IMR-90 (cell line): ENCODE data around the gene ATP1A3. TPM values are rescaled to one million over a fixed set of nuclear protein-coding genes. Genes with fewer than 3 reads are reported as not detected.

Experiments
- ATAC-seq: fragments of 200-7000 bp; cut with Tn5 transposase; 2 replicates; pipeline ENCODE4 v1.9.1; 2020; ENCODE audit warnings: low read depth, mild to moderate bottlenecking, moderate library complexity
- BruUV-seq: library from RNA; stranded (reverse); fragments of 400-500 nt; replicated peaks from 2 replicates; lab custom pipeline; 2021; lab: Mats Ljungman, UMichigan
- CTCF ChIA-PET: fragments of 300-600 bp; formaldehyde crosslinking; extraction: SDS; loops from one replicate; lab custom pipeline; 2021; ENCODE audit warnings: antibody characterized with exemption; lab: Yijun Ruan, JAX
- POLR2A ChIA-PET: fragments of 300-600 bp; sonication (Branson Sonifier 250); formaldehyde crosslinking; loops from one replicate; lab custom pipeline; 2022; ENCODE audit warnings: antibody characterized with exemption; ENCODE audit not compliant: unreplicated experiment; lab: Charles Lee
- DNase-seq: peaks from one replicate; pipeline ENCODE4 v3.0.0; 2013
- H2AFZ ChIP-seq: replicated peaks from 2 replicates; pipeline ENCODE3; 2013; ENCODE audit warnings: low read length, mild to moderate bottlenecking; ENCODE audit not compliant: poor library complexity
- H2AK5ac ChIP-seq: 2 replicates; pipeline ENCODE4 v1.6.1; 2013; ENCODE audit warnings: low read depth, low read length, inconsistent platforms
- H2AK9ac ChIP-seq: replicated peaks from 2 replicates; pipeline ENCODE3; 2013; ENCODE audit warnings: mild to moderate bottlenecking, low read depth, low read length, moderate library complexity; ENCODE audit not compliant: poor library complexity
- H2BK120ac ChIP-seq: 2 replicates; pipeline ENCODE4 v1.6.1; 2013; ENCODE audit warnings: low read depth, low read length, inconsistent platforms
- H2BK15ac ChIP-seq: 3 replicates; pipeline ENCODE4 v1.6.1; 2013; ENCODE audit warnings: low read depth, low read length, inconsistent platforms
- H2BK20ac ChIP-seq: 2 replicates; pipeline ENCODE4 v1.6.1; 2013; ENCODE audit warnings: low read depth, mild to moderate bottlenecking, inconsistent platforms, low read length, moderate library complexity
- H2BK5ac ChIP-seq: 2 replicates; pipeline ENCODE4 v1.6.1; 2013; ENCODE audit warnings: mild to moderate bottlenecking, low read depth, low read length, inconsistent platforms; ENCODE audit not compliant: poor library complexity, severe bottlenecking
- H3K14ac ChIP-seq: replicated peaks from 2 replicates; pipeline ENCODE4 v1.6.1; 2013; ENCODE audit warnings: low read depth, low read length, inconsistent platforms
- H3K18ac ChIP-seq: 2 replicates; pipeline ENCODE4 v1.6.1; 2013; ENCODE audit warnings: low read depth, low read length, control low read depth
- H3K23ac ChIP-seq: 2 replicates; pipeline ENCODE4 v1.6.1; 2013; ENCODE audit warnings: low read depth, low read length, inconsistent platforms
- H3K27ac ChIP-seq: 2 replicates; pipeline ENCODE4 v1.5.1; 2013; ENCODE audit warnings: mild to moderate bottlenecking, control low read depth, low read length; ENCODE audit not compliant: insufficient read depth
- H3K27me3 ChIP-seq: 2 replicates; pipeline ENCODE4 v1.6.1; 2013; ENCODE audit warnings: low read length; ENCODE audit not compliant: control insufficient read depth, insufficient read depth
- H3K36me3 ChIP-seq: 2 replicates; pipeline ENCODE4 v1.6.1; 2013; ENCODE audit warnings: low read length, mixed read lengths; ENCODE audit not compliant: control insufficient read depth, insufficient read depth
- H3K4ac ChIP-seq: 2 replicates; pipeline ENCODE4 v1.6.1; 2013; ENCODE audit warnings: low read depth, low read length, inconsistent platforms
- H3K4me1 ChIP-seq: 2 replicates; pipeline ENCODE4 v1.6.1; 2013; ENCODE audit warnings: low read length, mixed read lengths; ENCODE audit not compliant: control insufficient read depth, insufficient read depth
- H3K4me2 ChIP-seq: 2 replicates; pipeline ENCODE4 v1.6.1; 2013; ENCODE audit warnings: low read depth, mild to moderate bottlenecking, control low read depth, low read length, moderate library complexity
- H3K4me3 ChIP-seq: 2 replicates; pipeline ENCODE4 v1.5.1; 2013; ENCODE audit warnings: low read depth, mild to moderate bottlenecking, control low read depth, low read length, moderate library complexity; ENCODE audit not compliant: insufficient read depth
- H3K56ac ChIP-seq: 2 replicates; pipeline ENCODE4 v1.6.1; 2013; ENCODE audit warnings: low read length, inconsistent platforms; ENCODE audit not compliant: insufficient read depth; ENCODE audit errors: extremely low read depth
- H3K79me1 ChIP-seq, 2 experiments: 2 replicates each; pipeline ENCODE4 v1.6.1; 2013; ENCODE audit warnings: low read length in 2 of 2, inconsistent platforms in 1 of 2, low read depth in 1 of 2
- H3K9ac ChIP-seq: 2 replicates; pipeline ENCODE4 v1.6.1; 2013; ENCODE audit warnings: low read depth, low read length, control low read depth
- H3K9me1 ChIP-seq: 2 replicates; pipeline ENCODE4 v1.6.1; 2013; ENCODE audit warnings: low read length, inconsistent platforms; ENCODE audit not compliant: insufficient read depth
- H3K9me3 ChIP-seq: 2 replicates; pipeline ENCODE4 v1.6.1; 2013; ENCODE audit warnings: low read length; ENCODE audit not compliant: control insufficient read depth, insufficient read depth
- H4K20me1 ChIP-seq: 2 replicates; pipeline ENCODE4 v1.6.1; 2013; ENCODE audit warnings: low read length, inconsistent platforms; ENCODE audit not compliant: insufficient read depth
- H4K5ac ChIP-seq: 2 replicates; pipeline ENCODE4 v1.6.1; 2013; ENCODE audit warnings: mild to moderate bottlenecking, low read depth, low read length, control low read depth
- H4K8ac ChIP-seq, 2 experiments: 2 replicates each; pipeline ENCODE4 v1.6.1; 2013; ENCODE audit warnings: low read depth in 2 of 2, low read length in 2 of 2, control low read depth in 1 of 2, inconsistent platforms in 1 of 2
- H4K91ac ChIP-seq: 2 replicates; pipeline ENCODE4 v1.6.1; 2013; ENCODE audit warnings: low read depth, low read length, inconsistent platforms; ENCODE audit not compliant: insufficient read depth
- FOS ChIP-seq: fragments of 150-350 bp; IDR thresholded peaks from 2 replicates; pipeline ENCODE4 v1.6.1; 2016; ENCODE audit warnings: low read depth, low read length
- MAZ ChIP-seq: IDR thresholded peaks from 2 replicates; pipeline ENCODE4 v1.6.1; 2012; ENCODE audit warnings: low read depth, mild to moderate bottlenecking, low read length, improper control_type of control experiment, moderate library complexity, borderline replicate concordance
- MXI1 ChIP-seq: IDR thresholded peaks from 2 replicates; pipeline ENCODE4 v1.6.1; 2012; ENCODE audit warnings: low read depth, mild to moderate bottlenecking, low read length, moderate library complexity, borderline replicate concordance
- NFE2L2 ChIP-seq: fragments of 150-350 bp; IDR thresholded peaks from 2 replicates; pipeline ENCODE4 v1.6.1; 2016; ENCODE audit warnings: low read depth, mild to moderate bottlenecking, low read length
- SMC3 ChIP-seq: fragments of 150-350 bp; IDR thresholded peaks from 2 replicates; pipeline ENCODE4 v1.6.1; 2016; ENCODE audit warnings: low read depth, mild to moderate bottlenecking, antibody characterized with exemption, low read length, moderate library complexity
- WGBS, 2 experiments: methylation state at CpG; one replicate each; pipeline versions ENCODE4 v1.1.5 to v1.1.7; 2013; ENCODE audit warnings: missing lambda C conversion rate in 2 of 2; ENCODE audit not compliant: insufficient read length in 1 of 2; ENCODE audit errors: extremely low coverage in 2 of 2; 5-methylcytosine and 5-hydroxymethylcytosine counted together
- dilution Hi-C: fragments of 300-500 bp; cut with HindIII; formaldehyde crosslinking; loops from one replicate; pipeline ENCODE4 v1.14.3; 2018; ENCODE audit warnings: low sequenced_read_pairs; ENCODE audit not compliant: unreplicated experiment
- in situ Hi-C: fragments of 300-500 bp; cut with MboI; formaldehyde crosslinking; loops from 3 replicates; pipeline ENCODE4 v1.14.3; 2019; ENCODE audit warnings: low sequenced_read_pairs, inconsistent platforms, mixed read lengths
- intact Hi-C: fragments of 100-400 bp; cut with micrococcal nuclease; formaldehyde crosslinking; loops from 2 replicates; pipeline ENCODE4 v1.10.0; 2022
- polyA plus RNA-seq, 3 experiments: library from polyadenylated mRNA; depleted of rRNA; stranded (reverse); fragments of >200 nt; gene quantifications; 2 replicates each; pipeline ENCODE4 v1.2.3, GENCODE V29; 2012; ENCODE audit warnings: low replicate concordance in 1 of 3
- total RNA-seq: library from RNA; depleted of rRNA; stranded (reverse); fragments of >200 nt; gene quantifications from 2 replicates; pipeline ENCODE4 v1.2.3, GENCODE V29; 2012
- TF ChIP-seq, protein P1 (sequence below): fragments of 150-350 bp; IDR thresholded peaks from 2 replicates; pipeline ENCODE4 v1.6.1; 2016; ENCODE audit warnings: low read depth, mild to moderate bottlenecking, low read length, moderate library complexity, borderline replicate concordance

The ATP1A3 gene
- total and polyA plus RNA-seq, 2 of the 4 experiments (the other 2 are of a cell fraction) = under 0.01 to 0.12 TPM

DNA sequence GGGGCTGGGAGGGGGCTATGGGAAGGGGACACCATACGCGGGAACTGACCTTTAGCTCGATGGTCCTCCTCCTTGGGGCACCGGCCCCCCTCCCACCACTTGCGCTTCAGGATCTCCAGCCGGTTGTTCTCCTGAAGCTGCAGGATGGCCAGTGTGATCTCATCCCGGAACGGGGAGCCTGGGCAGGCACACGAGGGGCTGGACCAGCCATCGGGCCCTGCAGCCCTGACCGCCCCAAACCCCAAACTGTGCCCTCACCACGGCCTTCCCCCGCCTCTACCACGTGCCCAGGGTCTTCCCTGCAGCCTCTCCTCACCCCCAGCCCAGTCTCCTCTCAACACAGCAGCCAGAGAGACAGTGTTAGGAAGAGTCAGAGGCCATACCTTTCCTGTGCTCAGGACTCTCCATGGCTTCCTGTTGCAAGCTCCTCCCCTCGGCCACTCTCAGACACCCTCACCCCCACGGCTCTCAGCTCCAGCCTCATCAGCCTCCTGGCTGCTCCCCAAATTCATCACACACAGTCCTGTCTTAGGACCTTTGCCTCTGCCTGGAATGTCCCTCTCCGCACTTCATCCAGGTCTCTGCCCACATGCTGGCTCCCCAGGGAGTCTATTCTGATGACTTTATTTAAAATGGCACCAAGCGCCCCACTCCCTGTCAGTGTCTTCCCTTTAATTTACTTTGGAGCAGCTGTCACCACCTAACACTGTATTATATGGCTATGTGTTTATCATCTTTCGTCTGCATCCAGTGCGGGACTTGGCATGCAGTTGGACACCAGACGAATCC, 9.7 kb upstream of the ATP1A3 start:
- DNase-seq (no peak), ATAC-seq (no peak)
- Histone ChIP-seq H3K4me1 (no peaks in the 10 kb centered on the region), H3K18ac (no peak overlapping the region), H4K5ac (no peak overlapping the region), H2AK5ac (no peak overlapping the region), H2BK20ac (no peak overlapping the region), H3K79me1 (no peaks in the 10 kb centered on the region), H3K9ac (no peak overlapping the region), H2AK9ac (no peak overlapping the region), H3K14ac (no peak overlapping the region), H3K56ac (no peak overlapping the region), H2AFZ (no peak overlapping the region), H3K4me3 (no peak overlapping the region), H2BK5ac (no peak overlapping the region), H3K36me3 (no peaks in the 10 kb centered on the region), H3K4ac (no peak overlapping the region), H2BK15ac (no peak overlapping the region), H4K8ac (no peak overlapping the region), H3K9me3 (no peaks in the 10 kb centered on the region), H3K9me1 (peaks cover 2% of the 10 kb centered on the region; the same call in 1 of the 2 replicates), H3K23ac (no peak overlapping the region), H3K4me2 (no peak overlapping the region), H4K91ac (no peak overlapping the region), H4K20me1 (no peaks in the 10 kb centered on the region; the same call in none of the 2 replicates), H3K27me3 (peaks cover 59% of the 10 kb centered on the region), H3K27ac (no peak overlapping the region), H2BK120ac (no peak overlapping the region)
- BruUV-seq = no TSS peak
- CTCF ChIA-PET = no interaction called here
- intact Hi-C loops = no loop called here
- 61% methylated on average over 8 of the region's 21 CpGs; no CpG with 5 or more reads in 1 of the 2 experiments for WGBS, 2 experiments
- dilution Hi-C loops = no loop called here
- in situ Hi-C loops = no loop called here
- no peak for TF ChIP-seq NFE2L2
- TF ChIP-seq MAZ = no peak
- no peak for TF ChIP-seq FOS
- TF ChIP-seq, protein P1, sequence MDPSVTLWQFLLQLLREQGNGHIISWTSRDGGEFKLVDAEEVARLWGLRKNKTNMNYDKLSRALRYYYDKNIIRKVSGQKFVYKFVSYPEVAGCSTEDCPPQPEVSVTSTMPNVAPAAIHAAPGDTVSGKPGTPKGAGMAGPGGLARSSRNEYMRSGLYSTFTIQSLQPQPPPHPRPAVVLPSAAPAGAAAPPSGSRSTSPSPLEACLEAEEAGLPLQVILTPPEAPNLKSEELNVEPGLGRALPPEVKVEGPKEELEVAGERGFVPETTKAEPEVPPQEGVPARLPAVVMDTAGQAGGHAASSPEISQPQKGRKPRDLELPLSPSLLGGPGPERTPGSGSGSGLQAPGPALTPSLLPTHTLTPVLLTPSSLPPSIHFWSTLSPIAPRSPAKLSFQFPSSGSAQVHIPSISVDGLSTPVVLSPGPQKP = no peak
- no peak for TF ChIP-seq MXI1
- TF ChIP-seq SMC3 = no peak
- POLR2A ChIA-PET = no interaction called here
